Activated gamma-delta T cell (primary cell): ENCODE data around the gene PAPPA2.

Source experiments
- DNase-seq: peaks from one replicate; lab custom pipeline; 2025; lab: John Stamatoyannopoulos, UW

The PAPPA2 gene

DNA sequence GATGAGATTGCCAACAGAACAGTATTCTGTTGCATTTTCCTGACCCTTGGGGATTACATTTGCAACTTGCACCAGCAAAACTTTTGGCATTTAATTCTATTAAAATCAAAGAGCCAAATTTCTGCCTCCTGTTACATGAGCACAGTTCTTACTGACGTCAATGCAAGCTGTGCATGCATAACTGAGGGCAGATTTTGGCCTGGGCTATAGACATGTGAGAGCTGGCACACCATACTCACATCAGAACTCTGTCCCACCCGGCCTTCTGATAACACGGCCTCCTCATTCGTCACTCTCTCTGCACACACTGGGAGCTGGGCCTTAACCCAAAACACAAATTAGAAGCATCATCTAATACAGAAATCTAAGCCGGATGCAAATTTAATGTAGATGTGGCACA, 31.5 kb downstream of the PAPPA2 start:
- no peak for DNase-seq

DNA sequence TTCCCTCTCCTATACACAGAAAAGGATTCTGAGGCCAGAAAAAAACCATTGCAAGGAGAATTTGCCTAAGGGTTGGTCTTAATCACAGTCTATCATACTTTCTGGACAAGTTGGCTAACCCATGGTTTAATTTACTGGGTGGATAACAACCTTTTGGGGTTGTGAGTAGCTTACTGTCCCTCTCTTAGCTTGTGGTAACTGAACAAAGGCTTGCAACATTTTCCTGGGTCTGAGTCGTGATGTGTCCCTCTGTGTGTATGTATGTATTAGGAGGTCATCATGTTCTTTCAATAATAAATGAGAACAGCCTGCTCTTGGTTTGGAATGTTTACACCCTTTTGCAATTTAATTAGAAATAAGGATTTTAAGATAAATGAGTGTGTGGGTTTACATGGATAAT, 36.7 kb downstream of the PAPPA2 start:
- DNase-seq, result no peak

DNA sequence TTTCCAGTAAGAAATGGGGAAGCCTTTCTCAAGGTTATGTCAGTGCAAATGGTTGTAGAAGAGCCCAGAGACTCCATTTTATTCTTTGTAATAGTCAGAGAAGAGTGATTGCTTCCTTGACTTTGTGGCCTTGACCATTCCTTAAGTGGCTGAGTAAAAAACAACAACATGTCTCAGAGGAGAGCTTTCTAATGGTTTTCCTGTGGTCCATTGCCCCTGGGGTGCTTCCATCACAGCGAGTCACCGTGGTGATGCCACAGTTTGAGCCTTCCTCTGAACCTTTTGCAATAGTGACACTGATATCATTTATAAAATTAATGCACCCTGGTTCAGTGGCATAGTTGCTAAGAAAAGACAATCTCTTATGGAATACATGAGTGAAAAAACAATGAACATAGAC, 38.6 kb downstream of the PAPPA2 start:
- DNase-seq, result no peak

DNA sequence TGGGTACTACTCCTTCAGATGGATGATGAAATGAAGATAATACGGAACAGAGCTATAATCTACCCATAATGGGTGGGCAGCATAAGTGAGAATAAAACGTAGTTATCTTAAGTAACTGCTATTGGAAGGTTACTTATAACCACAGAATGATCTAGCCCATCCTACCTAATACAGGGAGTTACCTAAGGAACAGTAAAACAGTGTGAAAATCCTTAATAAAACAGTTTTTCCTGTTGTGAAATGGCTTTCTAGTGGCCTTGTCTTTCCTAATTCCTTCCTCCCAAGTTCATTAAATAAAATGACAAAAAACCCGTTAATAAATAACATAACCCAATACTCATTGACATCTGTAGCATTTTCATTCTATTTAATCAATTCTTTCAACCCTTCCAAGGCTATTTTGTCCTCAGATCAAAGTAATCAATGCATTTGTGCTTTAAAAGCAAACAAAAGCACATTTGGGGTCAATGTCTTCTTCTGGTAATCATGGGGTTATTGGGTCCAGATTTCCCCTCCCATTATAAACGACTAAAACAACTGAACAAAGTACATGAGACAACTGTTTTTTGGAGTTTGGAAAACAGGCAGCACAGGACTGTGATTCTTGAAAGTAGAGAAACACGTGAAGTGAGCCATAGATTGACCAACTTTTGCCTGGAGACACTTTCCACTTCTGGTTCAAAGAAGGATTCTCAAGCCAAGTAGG, 42.0 kb downstream of the PAPPA2 start:
- no peak for DNase-seq

DNA sequence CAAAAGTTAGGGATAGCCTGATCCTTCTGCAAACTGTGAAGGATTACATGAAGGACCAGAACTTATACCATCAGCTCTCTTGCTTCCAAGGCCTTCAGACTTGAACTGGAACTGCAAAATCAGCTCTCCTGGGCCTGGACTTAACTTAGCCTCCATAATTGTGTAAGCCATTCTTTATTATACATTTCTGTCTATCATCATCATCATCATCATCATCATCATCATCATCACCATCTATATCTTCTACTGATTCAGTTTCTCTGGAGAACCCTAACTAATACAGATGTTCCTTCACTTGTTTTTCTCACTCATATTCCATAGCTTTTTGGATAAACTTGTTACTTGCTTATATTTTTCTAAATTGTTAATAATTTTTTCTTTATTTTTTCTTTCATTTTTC, 50.0 kb downstream of the PAPPA2 start:
- DNase-seq, result no peak

DNA sequence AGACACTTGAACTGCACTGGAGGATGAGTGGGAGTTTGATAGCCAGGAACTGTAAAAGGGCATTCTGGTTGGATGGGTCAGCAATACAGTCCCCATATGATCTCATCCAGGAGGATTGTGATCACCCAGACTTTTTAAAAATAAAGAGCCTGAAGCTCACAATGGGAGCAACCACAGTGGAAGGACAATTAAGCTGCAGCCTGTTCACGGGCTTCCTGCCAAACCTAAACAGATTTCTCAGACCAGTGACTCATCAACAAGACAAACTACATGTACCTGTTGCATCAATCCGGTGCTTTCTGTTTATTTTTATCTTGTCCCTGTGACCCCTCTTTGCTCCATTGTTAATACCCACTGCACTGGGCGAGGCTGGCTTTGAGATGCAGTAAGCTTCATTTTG, 52.3 kb downstream of the PAPPA2 start:
- DNase-seq, result no peak

DNA sequence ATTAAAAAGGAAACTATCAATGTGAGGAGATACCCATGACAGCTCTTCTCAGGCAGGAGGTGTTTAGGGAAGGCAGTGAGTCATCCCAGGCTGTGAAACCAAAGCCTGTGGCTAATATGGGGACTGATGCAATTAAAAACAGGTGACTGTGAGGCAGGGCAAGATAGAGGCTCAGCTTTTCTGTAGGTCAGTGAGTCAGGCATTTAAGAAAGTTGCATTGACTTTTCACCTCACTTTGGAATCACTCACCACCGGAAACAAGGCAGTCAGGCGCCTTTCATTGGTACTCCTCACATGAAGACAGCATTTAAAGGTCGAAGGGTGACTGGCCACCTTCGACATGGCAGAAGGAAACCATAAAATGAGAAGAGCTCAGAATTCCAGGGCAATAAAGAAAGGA, 54.5 kb downstream of the PAPPA2 start:
- no peak for DNase-seq

DNA sequence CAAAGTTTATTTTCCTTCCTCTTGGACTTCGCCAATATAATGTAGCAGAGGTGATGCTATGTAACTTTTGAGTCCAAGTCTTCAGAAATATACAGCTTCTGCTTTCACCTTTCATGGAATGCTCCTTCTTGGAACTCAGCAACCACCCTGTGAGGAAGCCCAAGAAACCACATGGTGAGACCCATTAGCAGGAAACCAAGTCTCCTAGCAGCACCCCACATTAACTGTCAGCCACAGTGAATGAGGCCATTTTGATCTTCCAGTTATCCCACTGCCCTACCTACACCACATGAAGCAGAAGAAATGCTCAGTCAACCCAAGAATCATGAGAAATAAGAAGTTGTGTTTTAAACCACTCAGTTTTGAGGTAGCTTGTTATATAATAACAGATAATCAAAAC, 58.2 kb downstream of the PAPPA2 start:
- DNase-seq, result no peak

DNA sequence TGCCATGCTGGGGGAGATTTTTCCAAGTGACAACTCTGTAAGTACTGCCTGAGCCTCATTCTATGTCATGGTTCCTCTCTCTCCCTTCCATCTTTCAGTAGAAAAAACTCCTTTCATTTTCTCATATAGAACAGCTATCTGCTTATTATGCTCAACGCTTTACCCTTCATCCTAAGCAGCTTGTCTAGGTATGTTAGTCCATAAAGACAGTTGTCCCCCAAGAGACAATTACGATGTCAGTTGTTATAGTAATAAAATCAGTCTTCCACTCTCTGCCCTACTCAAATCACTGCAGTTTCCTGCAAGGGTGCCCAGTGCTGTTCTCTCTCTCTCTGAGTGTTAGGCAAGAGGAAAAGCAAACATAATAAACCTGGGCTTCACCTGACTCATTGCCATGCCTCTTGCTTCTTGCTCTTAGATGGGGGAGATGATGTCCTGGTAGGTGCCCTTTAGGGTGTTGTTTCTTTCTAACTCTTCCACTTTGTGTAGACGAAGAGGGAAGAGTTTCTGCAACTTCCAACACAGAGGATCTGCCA, 59.4 kb downstream of the PAPPA2 start:
- DNase-seq, result no peak

DNA sequence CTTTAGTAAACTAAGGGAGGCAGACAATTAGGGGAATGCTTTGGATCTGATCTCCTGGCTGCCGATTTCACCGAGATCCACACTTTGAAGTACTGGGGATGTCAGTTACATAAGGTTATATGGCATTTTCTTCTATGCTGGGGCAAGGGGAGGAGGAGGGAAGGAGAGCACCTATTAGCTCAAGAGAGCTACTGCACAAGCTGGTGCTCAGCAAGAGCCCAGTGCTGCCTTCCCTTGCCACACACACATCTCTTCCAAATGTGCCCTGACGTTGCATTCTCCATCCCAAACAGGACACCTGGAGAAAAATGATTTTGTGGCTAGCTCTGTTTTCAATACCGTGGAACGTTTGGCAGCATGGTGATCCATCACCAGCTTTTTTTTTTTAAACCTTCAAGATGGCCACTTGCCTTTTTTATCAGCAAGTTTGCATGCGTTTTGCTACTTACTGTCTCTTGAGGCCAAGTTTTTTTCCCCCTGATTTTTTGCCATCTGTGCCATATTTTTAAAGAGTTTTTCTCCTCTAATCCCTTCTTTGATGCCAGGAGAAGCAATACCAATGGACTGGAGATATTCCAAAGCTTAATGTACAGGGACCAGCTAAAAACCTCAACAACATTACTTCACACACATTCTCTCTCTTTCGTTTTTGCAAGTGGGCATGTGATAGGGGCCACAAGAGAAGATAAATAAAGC, 66.6 kb downstream of the PAPPA2 start:
- no peak for DNase-seq

DNA sequence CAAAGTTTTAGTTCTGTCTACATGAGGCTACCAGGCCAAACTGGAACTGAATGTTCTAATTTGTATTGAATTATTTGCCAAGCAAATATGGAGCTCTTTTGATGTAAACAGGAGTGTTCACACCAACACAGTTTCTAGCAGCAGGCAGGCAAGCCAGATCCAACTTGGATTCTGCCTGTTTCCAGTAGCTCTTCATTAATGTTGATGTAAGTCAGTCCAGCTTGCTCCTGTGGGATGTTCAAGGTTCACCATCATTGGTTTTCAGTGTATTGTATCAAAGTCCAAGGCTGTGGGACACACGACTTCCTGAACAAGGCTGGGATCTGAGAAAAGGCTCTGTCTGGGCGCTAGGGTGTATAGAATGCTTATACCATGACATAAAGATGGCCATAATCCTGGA, 68.1 kb downstream of the PAPPA2 start:
- no peak for DNase-seq

DNA sequence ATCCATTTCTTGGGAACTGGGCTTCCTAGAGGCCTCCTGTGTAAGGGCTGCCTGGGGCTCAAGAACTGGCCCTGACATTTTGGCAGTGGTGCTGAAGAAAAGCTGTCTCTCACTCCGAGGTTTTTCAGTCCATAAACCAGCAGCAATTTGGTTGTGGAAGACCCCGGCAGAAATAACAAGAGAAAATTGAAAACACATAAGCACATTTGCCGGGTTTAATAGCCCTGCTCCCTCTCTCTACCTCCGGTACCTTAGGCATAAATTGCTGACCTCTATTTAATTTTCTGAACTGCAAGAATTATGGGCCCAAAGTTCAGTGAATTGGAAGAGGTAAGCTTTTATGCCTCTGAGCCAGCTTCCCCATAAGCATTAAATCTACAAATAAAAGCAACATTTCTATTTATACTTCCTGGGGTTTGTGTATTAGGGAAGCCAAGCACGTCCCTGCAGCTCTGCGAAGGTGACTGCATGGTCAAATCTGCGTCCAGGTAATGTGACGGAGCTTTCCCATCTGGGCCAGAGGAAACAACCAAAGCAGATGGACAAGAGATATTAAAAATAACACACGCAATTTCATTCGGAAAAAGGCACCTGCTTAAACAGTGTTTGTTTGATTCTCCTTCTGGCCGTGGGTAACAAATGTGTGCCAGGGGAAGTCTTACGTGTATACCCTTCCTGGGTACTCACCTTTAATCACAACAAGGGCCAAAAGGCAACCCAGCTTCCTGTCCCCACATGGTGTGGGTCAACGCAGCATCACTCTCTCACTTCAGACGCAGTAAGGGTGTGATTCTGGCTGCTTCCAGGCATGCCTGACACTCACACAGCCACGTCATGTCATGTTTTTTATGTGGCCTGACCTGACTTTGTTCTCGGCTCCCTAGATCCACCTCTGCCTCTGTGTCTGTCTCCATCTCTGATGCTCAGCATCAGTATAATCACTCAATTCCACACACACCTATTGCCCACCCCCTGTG, 69.2 kb downstream of the PAPPA2 start:
- no peak for DNase-seq

DNA sequence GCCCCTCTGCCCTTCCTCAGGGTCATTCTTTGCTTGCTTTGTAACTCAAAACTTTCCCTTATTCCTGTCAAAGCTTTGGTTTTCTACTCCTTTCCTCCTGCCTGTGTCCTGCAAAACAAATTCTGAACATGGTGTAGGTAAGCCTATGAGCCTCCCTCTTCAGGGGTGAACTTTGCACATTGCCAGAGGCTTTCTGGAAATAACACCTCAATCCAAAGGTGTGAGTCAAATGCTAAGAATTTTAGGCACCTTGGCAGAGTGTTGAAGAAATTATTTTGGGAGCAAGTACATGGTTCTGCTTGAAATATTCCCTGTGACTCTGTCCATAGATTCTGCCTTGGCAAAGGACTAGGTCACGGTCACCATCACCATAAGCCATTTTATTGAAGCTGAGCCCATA, 70.0 kb downstream of the PAPPA2 start:
- DNase-seq, result no peak

DNA sequence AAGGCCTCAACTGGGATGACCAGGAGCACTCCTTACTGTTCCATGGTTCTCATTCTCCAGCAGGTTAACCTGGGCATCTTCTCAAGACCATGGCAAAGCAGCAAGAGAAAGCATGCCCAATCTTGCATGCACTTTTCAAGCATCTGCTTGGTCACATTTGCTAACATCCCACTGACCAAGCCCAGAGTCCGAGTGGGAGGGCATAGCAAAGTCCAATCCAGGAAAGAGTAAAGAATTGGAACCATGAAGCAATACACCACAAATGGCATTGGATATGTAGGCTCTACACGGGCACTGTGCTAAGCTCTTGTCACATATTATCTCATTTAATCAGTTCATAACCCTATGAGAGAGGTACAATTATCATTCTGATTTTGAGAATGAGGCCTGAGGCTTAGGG, 73.6 kb downstream of the PAPPA2 start:
- no peak for DNase-seq

DNA sequence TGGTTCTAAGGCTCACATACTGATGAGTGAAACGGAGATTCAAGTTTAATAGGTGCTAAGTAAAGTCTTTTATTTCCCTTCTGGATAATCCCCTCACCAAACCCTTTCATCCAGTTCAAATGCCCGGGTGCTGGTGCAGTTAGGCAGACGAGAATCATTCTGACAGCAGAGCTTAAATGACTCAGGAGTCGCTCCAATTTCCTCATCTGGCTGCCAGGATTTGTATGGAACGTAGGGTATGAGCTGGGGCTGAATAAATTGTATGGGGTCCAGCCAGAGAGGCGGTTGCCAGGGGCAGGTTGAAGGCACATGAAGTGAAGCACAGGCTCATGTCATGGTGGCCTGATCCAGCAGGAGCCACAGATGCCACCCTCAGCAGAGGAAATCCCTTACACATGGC, 76.0 kb downstream of the PAPPA2 start:
- no peak for DNase-seq

DNA sequence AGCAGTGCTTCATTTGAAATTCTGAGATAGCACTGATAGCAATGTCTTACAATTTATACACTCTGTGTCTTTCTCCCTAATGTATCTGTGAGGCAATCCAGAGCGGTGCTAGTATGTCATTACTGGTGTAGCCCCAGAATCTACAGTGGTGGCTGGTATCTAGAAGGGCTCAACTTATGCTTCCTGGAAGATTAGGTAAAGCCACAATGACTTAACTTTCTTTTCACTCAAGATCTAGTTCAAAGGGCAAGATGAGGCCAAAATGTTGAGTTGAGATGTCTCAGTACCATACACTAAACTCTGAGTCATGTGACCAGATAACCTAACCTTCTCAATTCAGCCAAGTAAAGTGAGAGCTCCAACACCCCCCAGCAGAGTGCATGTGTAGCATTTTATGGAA, 77.5 kb downstream of the PAPPA2 start:
- no peak for DNase-seq

DNA sequence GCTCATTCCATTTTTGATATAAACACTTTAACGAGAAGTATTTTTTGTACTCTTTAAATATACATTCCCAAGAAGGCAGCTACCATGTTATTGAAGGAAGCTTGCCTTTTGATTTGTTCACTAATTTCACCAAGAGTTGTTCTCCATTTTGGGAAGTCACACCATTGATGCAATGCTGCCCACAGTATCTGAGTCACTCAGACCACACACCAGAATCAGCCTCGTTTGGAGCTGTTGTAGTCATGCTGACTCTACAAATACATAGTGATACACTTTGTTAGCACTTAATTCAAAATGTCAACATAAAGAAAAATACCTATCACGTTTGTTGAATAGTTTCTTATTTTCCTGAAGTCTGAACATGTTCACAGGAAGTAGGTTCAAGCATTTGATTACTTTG, 78.7 kb downstream of the PAPPA2 start:
- no peak for DNase-seq

DNA sequence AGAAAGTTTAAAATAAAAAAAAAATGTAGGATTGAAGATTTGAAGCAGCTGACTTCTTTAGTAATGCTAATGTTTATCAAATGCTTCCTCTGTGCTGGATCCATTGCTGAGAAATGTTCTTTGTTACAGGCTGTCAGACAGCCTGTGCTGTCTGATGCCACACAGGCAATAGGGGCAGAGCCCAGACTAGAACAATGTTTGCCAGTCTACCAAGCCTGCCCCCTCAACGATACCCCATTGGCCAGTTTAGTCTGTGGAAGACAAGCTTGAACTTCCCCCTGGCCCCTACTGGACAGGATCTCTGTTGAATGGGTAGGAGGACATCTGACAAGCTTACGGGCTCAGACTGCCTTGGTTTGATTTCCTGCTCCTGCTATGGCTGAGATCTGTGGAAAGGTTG, 79.4 kb downstream of the PAPPA2 start:
- no peak for DNase-seq

DNA sequence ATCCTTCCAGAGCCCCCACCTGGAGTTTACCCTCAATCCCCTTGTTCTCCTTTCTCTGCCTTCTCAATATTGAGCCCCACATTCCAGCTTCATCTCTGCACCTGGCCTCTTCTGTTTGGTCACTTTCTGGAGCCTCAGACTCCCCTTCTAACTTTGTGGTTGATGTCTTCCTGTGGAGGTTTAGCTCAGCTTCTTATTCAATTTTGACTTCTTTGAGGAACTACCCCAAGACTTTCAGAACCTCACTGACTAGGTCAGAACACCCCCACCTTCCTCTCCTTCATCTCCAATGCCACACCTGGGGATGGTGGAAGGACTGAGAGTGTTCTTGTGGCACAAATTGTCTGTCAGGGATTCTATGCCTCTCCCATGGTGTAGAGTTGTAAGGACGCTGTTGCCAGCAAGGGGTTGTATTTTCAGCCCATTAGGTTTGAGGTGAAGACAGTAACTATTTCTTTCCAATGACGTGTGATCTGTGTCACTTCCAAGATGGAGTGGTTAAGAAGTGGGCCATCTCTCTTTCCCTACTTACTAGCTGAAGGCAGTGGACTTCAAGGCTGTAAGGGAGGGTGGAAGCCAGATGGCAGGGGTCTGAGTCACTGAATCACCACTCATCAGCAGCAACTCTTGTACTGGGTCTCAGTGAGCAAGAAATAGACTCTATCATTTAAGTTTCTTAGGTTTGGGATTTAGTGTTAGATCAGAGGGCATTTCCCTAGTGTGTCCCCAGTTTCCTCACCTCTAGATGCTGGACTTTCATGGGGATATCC, 80.6 kb downstream of the PAPPA2 start:
- DNase-seq, result no peak

DNA sequence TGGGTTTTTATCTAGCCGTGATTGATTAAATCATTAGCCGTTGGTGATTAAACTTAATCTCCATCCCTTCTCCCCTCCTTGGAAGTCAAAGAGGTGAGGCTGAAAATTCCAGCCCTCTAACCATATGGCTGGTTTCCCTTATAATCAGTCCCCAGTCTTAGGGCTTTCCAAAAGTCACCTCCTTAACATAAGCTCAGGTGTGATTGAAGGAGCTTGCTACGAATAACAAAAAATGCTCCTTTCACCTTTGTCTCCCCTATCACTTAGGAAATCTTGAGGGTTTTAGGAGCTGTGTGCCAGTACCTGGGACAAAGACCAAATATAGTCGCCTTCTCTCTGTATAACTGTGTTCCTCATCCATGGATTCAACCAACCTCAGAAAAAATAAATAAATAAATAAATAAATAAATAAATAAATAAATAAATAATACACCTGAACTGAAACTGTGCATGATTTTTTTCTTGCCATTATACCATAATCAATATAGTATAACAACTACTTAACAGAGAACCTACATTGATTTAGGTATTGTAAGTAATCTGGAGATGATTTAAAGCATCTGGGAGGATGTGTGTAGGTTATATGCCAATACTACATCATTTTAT, 82.2 kb downstream of the PAPPA2 start:
- no peak for DNase-seq

DNA sequence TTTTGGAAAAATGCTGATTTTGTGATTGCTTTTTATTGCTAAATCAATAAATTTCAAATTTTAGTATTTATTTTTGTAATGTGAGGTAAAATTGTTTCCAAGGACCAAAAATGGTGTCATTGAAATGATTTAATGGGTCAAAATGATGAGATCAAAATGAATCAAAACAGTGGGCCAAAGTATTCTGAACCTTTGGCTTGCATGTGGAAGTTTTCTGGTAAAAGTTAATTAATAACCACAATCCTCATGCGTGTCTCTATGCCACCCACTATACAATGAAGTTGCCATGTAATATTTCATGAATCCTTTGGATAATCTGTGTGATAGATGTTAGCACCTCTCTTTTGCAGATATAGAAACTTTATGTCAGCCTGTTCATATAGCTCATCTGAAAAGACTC, 83.8 kb downstream of the PAPPA2 start:
- no peak for DNase-seq
